HepG2 (cell line): ENCODE results near the gene CD4. TPM values are rescaled to one million over a fixed set of nuclear protein-coding genes. Genes with fewer than 3 reads are reported as not detected.
A peak's percentile ranks its signal among the peaks of the same experiment; 100 is the strongest.

ENCODE experiments used
- ETV5 ChIP-seq: IDR thresholded peaks from 2 replicates; pipeline ENCODE4 v1.6.1; 2018; ENCODE audit warnings: missing biosample characterization, missing genetic modification reagents, inconsistent platforms, borderline replicate concordance
- GZF1 ChIP-seq: sonication (generic); formaldehyde crosslinking; IDR thresholded peaks from 2 replicates; pipeline ENCODE4 v1.5.1; 2020; ENCODE audit warnings: mild to moderate bottlenecking, missing genetic modification reagents
- HNF4A ChIP-seq: sonication (generic); formaldehyde crosslinking; IDR thresholded peaks from 2 replicates; pipeline ENCODE4 v1.4.0; 2020; ENCODE audit warnings: missing genetic modification reagents
- ISX ChIP-seq: sonication (generic); formaldehyde crosslinking; conservative IDR thresholded peaks from 2 replicates; pipeline ENCODE4 v1.5.0; 2020; ENCODE audit warnings: missing genetic modification reagents
- KAT7 ChIP-seq: IDR thresholded peaks from 2 replicates; pipeline ENCODE4 v1.6.1; 2018; ENCODE audit warnings: borderline replicate concordance, missing compliant biosample characterization
- PHF20 ChIP-seq: sonication (generic); formaldehyde crosslinking; IDR thresholded peaks from 2 replicates; pipeline ENCODE4 v1.5.0; 2020; ENCODE audit warnings: mild to moderate bottlenecking, missing genetic modification reagents
- PPARG ChIP-seq: conservative IDR thresholded peaks from 2 replicates; pipeline ENCODE4 v1.6.1; 2016; ENCODE audit warnings: missing biosample characterization, missing genetic modification reagents
- RARA ChIP-seq: IDR thresholded peaks from 2 replicates; pipeline ENCODE4 v1.6.1; 2016; ENCODE audit warnings: missing genetic modification reagents, missing compliant biosample characterization
- REPIN1 ChIP-seq: sonication (generic); formaldehyde crosslinking; IDR thresholded peaks from 2 replicates; pipeline ENCODE4 v1.8.0; 2022; ENCODE audit warnings: missing genetic modification reagents, low read depth, mild to moderate bottlenecking, borderline replicate concordance
- RORA ChIP-seq: sonication (generic); formaldehyde crosslinking; IDR thresholded peaks from 2 replicates; pipeline ENCODE4 v1.5.0; 2020; ENCODE audit warnings: mild to moderate bottlenecking, missing genetic modification reagents, moderate library complexity
- RXRA ChIP-seq: sonication (generic); formaldehyde crosslinking; IDR thresholded peaks from 2 replicates; pipeline ENCODE4 v1.5.1; 2020; ENCODE audit warnings: missing genetic modification reagents
- RXRB ChIP-seq: IDR thresholded peaks from 2 replicates; pipeline ENCODE4 v1.6.1; 2016; ENCODE audit warnings: borderline replicate concordance, missing genetic modification reagents, missing compliant biosample characterization
- SRF ChIP-seq: IDR thresholded peaks from 2 replicates; pipeline ENCODE4 v1.6.1; 2011; ENCODE audit warnings: mild to moderate bottlenecking, low read depth, low read length, moderate library complexity
- SYNCRIP ChIP-seq: fragments of 200-400 bp; formaldehyde crosslinking; IDR thresholded peaks from 2 replicates; pipeline ENCODE4 v1.6.1; 2018; ENCODE audit warnings: mild to moderate bottlenecking, low read depth, low read length; ENCODE audit not compliant: insufficient read depth
- TBL1XR1 ChIP-seq: fragments of 150-350 bp; IDR thresholded peaks from 2 replicates; pipeline ENCODE4 v1.6.1; 2014; ENCODE audit warnings: borderline replicate concordance, low read length; ENCODE audit not compliant: partially characterized antibody
- ZBTB3 ChIP-seq: sonication (generic); formaldehyde crosslinking; IDR thresholded peaks from 2 replicates; pipeline ENCODE4 v1.4.0; 2020; ENCODE audit warnings: low read depth, mild to moderate bottlenecking, moderate library complexity, missing genetic modification reagents, borderline replicate concordance
- ZIK1 ChIP-seq: sonication (generic); formaldehyde crosslinking; IDR thresholded peaks from 2 replicates; pipeline ENCODE4 v1.5.0; 2020; ENCODE audit warnings: mild to moderate bottlenecking, low read depth, missing genetic modification reagents, borderline replicate concordance
- ZNF160 ChIP-seq: sonication (generic); formaldehyde crosslinking; IDR thresholded peaks from 2 replicates; pipeline ENCODE4 v1.8.0; 2022; ENCODE audit warnings: mild to moderate bottlenecking, inconsistent platforms, missing genetic modification reagents
- ZNF318 ChIP-seq: sonication (generic); formaldehyde crosslinking; IDR thresholded peaks from 2 replicates; pipeline ENCODE4 v1.4.0; 2020; ENCODE audit warnings: mild to moderate bottlenecking, missing genetic modification reagents
- ZNF619 ChIP-seq: sonication (generic); formaldehyde crosslinking; IDR thresholded peaks from 2 replicates; pipeline ENCODE4 v1.4.0; 2020; ENCODE audit warnings: mild to moderate bottlenecking, missing genetic modification reagents
- ZNF768 ChIP-seq: sonication (generic); formaldehyde crosslinking; IDR thresholded peaks from 2 replicates; pipeline ENCODE4 v1.4.0; 2020; ENCODE audit warnings: missing genetic modification reagents
- ZNF781 ChIP-seq: sonication (generic); formaldehyde crosslinking; IDR thresholded peaks from 2 replicates; pipeline ENCODE4 v1.5.1; 2020; ENCODE audit warnings: borderline replicate concordance, mild to moderate bottlenecking, missing genetic modification reagents; ENCODE audit errors: not compliant biosample characterization
- polyA plus RNA-seq, 8 experiments: library from polyadenylated mRNA; depleted of rRNA in 3 of 8; stranded (reverse) in 7 of 8; unstranded in 1 of 8; fragments of >200 nt; fragmentation: Illumina TruSeq in 4 of 8; extraction: Trizol in 4 of 8; gene quantifications; 2 replicates each; pipeline versions ENCODE4 v1.2.1 to v1.2.3, GENCODE V29; 2011 to 2016; ENCODE audit warnings: low read depth in 4 of 8, missing spikeins in 1 of 8, mixed read lengths in 1 of 8; ENCODE audit not compliant: insufficient read depth in 1 of 8
- total RNA-seq, 5 experiments: library from RNA; depleted of rRNA; stranded (reverse); fragments of >200 nt; fragmentation: Illumina TruSeq; extraction: Trizol; gene quantifications; 2 replicates each; pipeline ENCODE4 v1.2.3, GENCODE V29; 2016; ENCODE audit warnings: low read depth in 1 of 5

Gene CD4
- total and polyA plus RNA-seq, 2 of the 13 experiments (the other 11 are each of a cell fraction or from before 2014, with no cell fraction given): 0.07 to 0.95 TPM

- TF ChIP-seq PHF20: peak; percentile 48; the same call in 1 of the 2 replicates
- TF ChIP-seq GZF1 (CRISPR knock-in tag): 0 out of 2 replicates have a peak, but pooled peaks have one; percentile 68
- no peak for TF ChIP-seq SRF
- no peak for TF ChIP-seq RORA (CRISPR knock-in tag)
- peak; percentile 84 for TF ChIP-seq RARA (CRISPR knock-in tag)
- no peak for TF ChIP-seq ZNF768
- TF ChIP-seq ZIK1 (CRISPR knock-in tag): no peak
- TF ChIP-seq PPARG: peak; percentile 78
- TF ChIP-seq ZNF619: no peak; the same call in 1 of the 2 replicates
- TF ChIP-seq ISX: no peak
- peak; percentile 77 for TF ChIP-seq HNF4A (CRISPR knock-in tag)
- TF ChIP-seq ZBTB3 (CRISPR knock-in tag): no peak
- TF ChIP-seq RXRB (CRISPR knock-in tag): peak; percentile 87
- no peak for TF ChIP-seq ZNF318 (CRISPR knock-in tag)
- no peak for TF ChIP-seq TBL1XR1
- 0 out of 2 replicates have a peak, but pooled peaks have one; percentile 35 for TF ChIP-seq KAT7
- peak; percentile 90 for TF ChIP-seq RXRA (CRISPR knock-in tag)
- peak; percentile 27; the same call in 1 of the 2 replicates for TF ChIP-seq ZNF160
- no peak for TF ChIP-seq SYNCRIP
- TF ChIP-seq ZNF781 (CRISPR knock-in tag): peak; percentile 30
- peak; percentile 61; the same call in 1 of the 2 replicates for TF ChIP-seq REPIN1 (CRISPR knock-in tag)
- peak; percentile 98 for TF ChIP-seq ETV5 (CRISPR knock-in tag)
Measured at GRCh38 chr12:6792522-6793201, 3.3 kb downstream of the CD4 start (continued).
